Neuronal stem cell (in vitro differentiated cells): ENCODE results near the gene ABRAXAS1.

Source experiments
- DNase-seq: peaks from one replicate; pipeline ENCODE4 v3.0.0-alpha.2; 2013; ENCODE audit warnings: low spot score
- H2AFZ ChIP-seq: one replicate; pipeline ENCODE4 v1.6.1; 2013; ENCODE audit warnings: mild to moderate bottlenecking, low read length, inconsistent platforms
- H2AK5ac ChIP-seq: 2 replicates; pipeline ENCODE4 v1.6.1; 2013; ENCODE audit warnings: low read depth, mild to moderate bottlenecking, inconsistent platforms, low read length, moderate library complexity, mixed read lengths
- H2BK120ac ChIP-seq: 2 replicates; pipeline ENCODE4 v1.6.1; 2013; ENCODE audit warnings: low read depth, mild to moderate bottlenecking, inconsistent platforms, low read length, moderate library complexity, mixed read lengths
- H2BK12ac ChIP-seq: one replicate; pipeline ENCODE4 v1.6.1; 2013; ENCODE audit warnings: low read length, inconsistent platforms
- H2BK15ac ChIP-seq: 2 replicates; pipeline ENCODE4 v1.6.1; 2013; ENCODE audit warnings: mild to moderate bottlenecking, low read length, inconsistent platforms, mixed read lengths
- H2BK5ac ChIP-seq: one replicate; pipeline ENCODE4 v1.6.1; 2013; ENCODE audit warnings: inconsistent platforms, mild to moderate bottlenecking, low read length, moderate library complexity
- H3K14ac ChIP-seq: one replicate; pipeline ENCODE4 v1.6.1; 2013; ENCODE audit warnings: low read length, inconsistent platforms
- H3K18ac ChIP-seq: 2 replicates; pipeline ENCODE4 v1.6.1; 2013; ENCODE audit warnings: low read length, inconsistent platforms
- H3K23ac ChIP-seq: 2 replicates; pipeline ENCODE4 v1.6.1; 2013; ENCODE audit warnings: low read depth, mild to moderate bottlenecking, mixed read lengths, low read length, inconsistent platforms; ENCODE audit not compliant: poor library complexity
- H3K27ac ChIP-seq: replicated peaks from 3 replicates; pipeline ENCODE4 v1.5.1; 2013; ENCODE audit warnings: low read length, inconsistent platforms
- H3K27me3 ChIP-seq, 3 experiments: 2 replicates each; pipeline ENCODE4 v1.6.1; 2013; ENCODE audit warnings: low read length in 3 of 3, mild to moderate bottlenecking in 2 of 3, inconsistent platforms in 1 of 3, low read depth in 1 of 3, mixed read lengths in 1 of 3, moderate library complexity in 1 of 3; ENCODE audit not compliant: control insufficient read depth in 3 of 3, insufficient read depth in 3 of 3
- H3K36me3 ChIP-seq, 2 donors: replicated peaks in 1 of 2; 2 replicates each; pipeline ENCODE4 v1.6.1; 2013; ENCODE audit warnings: low read length in 2 of 2; ENCODE audit not compliant: control insufficient read depth in 2 of 2, insufficient read depth in 2 of 2
- H3K4ac ChIP-seq: 2 replicates; pipeline ENCODE4 v1.6.1; 2013; ENCODE audit warnings: inconsistent platforms, mild to moderate bottlenecking, low read length, moderate library complexity
- H3K4me1 ChIP-seq, 2 donors: 1 replicate in 1 of 2; 2 replicates in 1 of 2; pipeline ENCODE4 v1.6.1; 2013; ENCODE audit warnings: low read length in 2 of 2, low read depth in 1 of 2; ENCODE audit not compliant: control insufficient read depth in 2 of 2, insufficient read depth in 1 of 2
- H3K4me2 ChIP-seq: one replicate; pipeline ENCODE4 v1.6.1; 2013; ENCODE audit warnings: mild to moderate bottlenecking, low read length, inconsistent platforms; ENCODE audit not compliant: insufficient read depth, poor library complexity, severe bottlenecking
- H3K4me3 ChIP-seq, 2 donors: 2 replicates each; pipeline ENCODE4 v1.5.1; 2013; ENCODE audit warnings: low read length in 2 of 2, mild to moderate bottlenecking in 2 of 2, inconsistent platforms in 1 of 2, moderate library complexity in 1 of 2
- H3K79me1 ChIP-seq: one replicate; pipeline ENCODE4 v1.6.1; 2013; ENCODE audit warnings: low read depth, mild to moderate bottlenecking, inconsistent platforms, low read length, moderate library complexity
- H3K9ac ChIP-seq: one replicate; pipeline ENCODE4 v1.6.1; 2013; ENCODE audit warnings: mild to moderate bottlenecking, low read depth, low read length, inconsistent platforms; ENCODE audit not compliant: poor library complexity
- H3K9me3 ChIP-seq, 2 donors: replicated peaks in 1 of 2; 2 replicates each; pipeline versions ENCODE3 to v1.6.1; 2013; ENCODE audit warnings: low read length in 2 of 2, mild to moderate bottlenecking in 2 of 2, inconsistent platforms in 1 of 2, low read depth in 1 of 2, mixed read lengths in 1 of 2, moderate library complexity in 1 of 2; ENCODE audit not compliant: control insufficient read depth in 2 of 2, insufficient read depth in 1 of 2
- H4K8ac ChIP-seq: one replicate; pipeline ENCODE4 v1.6.1; 2013; ENCODE audit warnings: low read depth, mild to moderate bottlenecking, inconsistent platforms, low read length, moderate library complexity
- H4K91ac ChIP-seq: one replicate; pipeline ENCODE4 v1.6.1; 2013; ENCODE audit warnings: low read length, low read depth, mild to moderate bottlenecking, inconsistent platforms; ENCODE audit not compliant: poor library complexity
- WGBS, 2 donors: extraction: QIAGEN DNeasy Blood & Tissue Kit; methylation state at CpG; one replicate each; pipeline ENCODE4 v1.1.7; 2013; ENCODE audit warnings: missing lambda C conversion rate in 2 of 2, mixed read lengths in 1 of 2; ENCODE audit not compliant: insufficient read length in 2 of 2, insufficient replicate concordance in 1 of 2; ENCODE audit errors: extremely low coverage in 2 of 2; 5-methylcytosine and 5-hydroxymethylcytosine counted together

The ABRAXAS1 gene

DNA sequence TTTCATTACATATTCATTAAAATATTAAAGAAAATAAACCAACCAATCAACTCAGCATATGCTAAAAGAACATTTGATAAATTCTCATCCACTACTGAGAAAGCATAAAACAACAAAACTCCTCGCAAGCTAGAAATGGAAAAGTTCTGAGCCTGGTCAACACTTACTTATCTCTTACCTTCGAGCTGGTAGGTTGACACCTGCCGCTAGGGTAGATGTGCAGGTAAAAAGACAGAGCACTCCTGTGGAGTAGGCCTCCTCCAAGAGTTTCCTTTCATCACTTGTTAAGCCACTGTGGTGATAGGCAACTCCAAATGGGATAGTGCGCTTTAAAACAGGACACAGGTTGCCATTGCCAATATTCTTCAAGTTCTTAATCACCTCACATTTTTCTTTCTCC is 48.2 kb downstream of the ABRAXAS1 start:
- H3K79me1 ChIP-seq = no peaks in the 10 kb centered on the region
- no peaks in the 10 kb centered on the region for H3K27me3 ChIP-seq
- no peak overlapping the region for H3K4me3 ChIP-seq
- no peaks in the 10 kb centered on the region for H3K4me1 ChIP-seq
- no peak overlapping the region for H3K9ac ChIP-seq
- H2AK5ac ChIP-seq = no peak overlapping the region
- DNase-seq = no peak
- no peak overlapping the region for H2AFZ ChIP-seq
- WGBS, 2 donors = no CpG with 5 or more reads among the region's 4 CpGs
- H4K91ac ChIP-seq = no peak overlapping the region
- H2BK120ac ChIP-seq = no peak overlapping the region
- no peak overlapping the region for H3K4me2 ChIP-seq
- no peak overlapping the region for H2BK5ac ChIP-seq
- H3K36me3 ChIP-seq = peaks cover 2 to 31% of the 10 kb centered on the region in 2 donors
- H4K8ac ChIP-seq = no peak overlapping the region
- H3K18ac ChIP-seq = no peak overlapping the region
- no peak overlapping the region for H3K27ac ChIP-seq
- no peak overlapping the region for H3K23ac ChIP-seq
- H3K14ac ChIP-seq = no peak overlapping the region
- no peak overlapping the region for H3K4ac ChIP-seq
- H2BK15ac ChIP-seq = no peak overlapping the region
- H2BK12ac ChIP-seq = no peak overlapping the region
- no peaks in the 10 kb centered on the region for H3K9me3 ChIP-seq

- Histone ChIP-seq H2AFZ (no peak overlapping the region), H3K4ac (no peak overlapping the region), H3K36me3 (peaks cover 2 to 19% of the 10 kb centered on the region in 2 donors), H2AK5ac (no peak overlapping the region), H4K91ac (no peak overlapping the region), H2BK5ac (no peak overlapping the region), H3K4me2 (no peak overlapping the region), H3K9ac (no peak overlapping the region), H3K27me3 (no peaks in the 10 kb centered on the region), H4K8ac (no peak overlapping the region), H3K23ac (no peak overlapping the region), H3K4me3 (no peak overlapping the region), H3K9me3 (no peaks in the 10 kb centered on the region), H3K79me1 (no peaks in the 10 kb centered on the region), H2BK120ac (no peak overlapping the region), H3K14ac (no peak overlapping the region), H2BK15ac (no peak overlapping the region), H3K27ac (no peak overlapping the region), H2BK12ac (no peak overlapping the region), H3K4me1 (no peaks in the 10 kb centered on the region), H3K18ac (no peak overlapping the region)
- no peak for DNase-seq
- no CpG with 5 or more reads among the region's 1 CpG for WGBS, 2 donors
Observed at GRCh38 chr4:83431200-83431599, 53.7 kb downstream of the ABRAXAS1 start.

DNA sequence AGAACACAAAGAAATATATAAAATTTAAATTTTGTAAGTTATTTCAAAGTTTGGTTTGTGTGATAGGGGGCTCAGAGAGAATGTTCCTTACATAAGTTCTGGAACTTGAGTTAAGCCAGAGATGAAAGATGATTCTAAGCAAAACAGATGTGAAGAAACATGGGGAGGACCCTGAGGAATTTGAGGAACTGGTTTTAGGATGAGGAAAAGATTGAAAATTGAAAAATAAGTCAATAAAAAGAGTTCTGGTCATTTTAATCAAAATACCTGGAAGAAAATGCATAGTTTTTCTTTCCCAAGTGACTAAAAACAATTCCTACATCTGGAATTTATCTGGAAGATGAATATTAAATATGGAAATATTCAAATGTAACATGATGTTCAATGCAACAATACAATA is 66.7 kb downstream of the ABRAXAS1 start:
- H3K4me1 ChIP-seq = no peaks in the 10 kb centered on the region
- no peak overlapping the region for H3K9ac ChIP-seq
- H3K4me3 ChIP-seq = no peak overlapping the region
- H2BK5ac ChIP-seq = no peak overlapping the region
- no peak overlapping the region for H3K4ac ChIP-seq
- no peak overlapping the region for H3K18ac ChIP-seq
- H2BK12ac ChIP-seq = no peak overlapping the region
- no peaks in the 10 kb centered on the region for H3K79me1 ChIP-seq
- H2BK120ac ChIP-seq = no peak overlapping the region
- H2BK15ac ChIP-seq = no peak overlapping the region
- H3K23ac ChIP-seq = no peak overlapping the region
- no peak overlapping the region for H3K4me2 ChIP-seq
- H3K36me3 ChIP-seq = peaks cover 0 to 48% of the 10 kb centered on the region in 2 donors
- H4K8ac ChIP-seq = no peak overlapping the region
- H2AFZ ChIP-seq = no peak overlapping the region
- DNase-seq = no peak
- no peak overlapping the region for H2AK5ac ChIP-seq
- no peak overlapping the region for H3K14ac ChIP-seq
- no peaks in the 10 kb centered on the region for H3K9me3 ChIP-seq
- H4K91ac ChIP-seq = no peak overlapping the region
- no peak overlapping the region for H3K27ac ChIP-seq
- no peaks in the 10 kb centered on the region for H3K27me3 ChIP-seq

GRCh38 chr4:83417566-83417965 is 67.3 kb downstream of the ABRAXAS1 start:
- Histone ChIP-seq H3K9me3 (no peaks in the 10 kb centered on the region), H3K4me3 (no peak overlapping the region), H3K27ac (no peak overlapping the region), H2BK120ac (no peak overlapping the region), H4K91ac (no peak overlapping the region), H3K79me1 (no peaks in the 10 kb centered on the region), H2AFZ (no peak overlapping the region), H4K8ac (no peak overlapping the region), H3K27me3 (no peaks in the 10 kb centered on the region), H3K4ac (no peak overlapping the region), H3K14ac (no peak overlapping the region), H3K18ac (no peak overlapping the region), H3K4me1 (no peaks in the 10 kb centered on the region), H2BK12ac (no peak overlapping the region), H3K9ac (no peak overlapping the region), H2AK5ac (no peak overlapping the region), H3K4me2 (no peak overlapping the region), H3K23ac (no peak overlapping the region), H3K36me3 (peaks cover 0 to 43% of the 10 kb centered on the region in 2 donors), H2BK5ac (no peak overlapping the region), H2BK15ac (no peak overlapping the region)
- DNase-seq = no peak
- no CpG with 5 or more reads among the region's 4 CpGs for WGBS, 2 donors
